Left ventricle myocardium inferior (tissue), 1 donor: ENCODE results near the gene FXYD6. TPM values are rescaled to one million over a fixed set of nuclear protein-coding genes. Genes with fewer than 3 reads are reported as not detected.

Experiments used
- DNase-seq: peaks from one replicate; pipeline ENCODE4 v3.0.0-alpha.2; 2020
- H3K27ac ChIP-seq: fragments of 200-600 bp; replicated peaks from 2 replicates; pipeline ENCODE4 v1.8.0; 2021
- H3K27me3 ChIP-seq: fragments of 200-600 bp; 2 replicates; pipeline ENCODE4 v1.8.0; 2021; ENCODE audit warnings: low read depth
- H3K36me3 ChIP-seq: fragments of 200-600 bp; 2 replicates; pipeline ENCODE4 v1.8.0; 2021
- H3K4me1 ChIP-seq: fragments of 200-600 bp; 2 replicates; pipeline ENCODE4 v1.8.0; 2021
- H3K4me3 ChIP-seq: fragments of 200-600 bp; 2 replicates; pipeline ENCODE4 v1.8.0; 2021; ENCODE audit warnings: mild to moderate bottlenecking, moderate library complexity
- H3K9me3 ChIP-seq: fragments of 200-600 bp; replicated peaks from 2 replicates; pipeline ENCODE4 v1.8.0; 2021
- intact Hi-C: fragments of 100-400 bp; cut with micrococcal nuclease; formaldehyde crosslinking; loops from one replicate; pipeline ENCODE4 v1.11.0; 2022
- total RNA-seq: library from RNA; stranded (reverse); fragmentation: NEBNext Ultra II Directional; extraction: Animal tissue kit (Norgen Biotek cat#: 25700); gene quantifications from one replicate; pipeline ENCODE4 v1.2.1, GENCODE V29; 2021
- TF ChIP-seq, protein P1 (sequence below): fragments of 200-600 bp; IDR thresholded peaks from 2 replicates; pipeline ENCODE4 v1.8.0; 2021; ENCODE audit warnings: antibody characterized with exemption, mild to moderate bottlenecking, borderline replicate concordance
- donor health status: DM: no; HTN: yes; CAD: no; lungs with severe emphysema.

The FXYD6 gene
- total RNA-seq, 1 donor from 2014 or later: 30.2 TPM

DNA sequence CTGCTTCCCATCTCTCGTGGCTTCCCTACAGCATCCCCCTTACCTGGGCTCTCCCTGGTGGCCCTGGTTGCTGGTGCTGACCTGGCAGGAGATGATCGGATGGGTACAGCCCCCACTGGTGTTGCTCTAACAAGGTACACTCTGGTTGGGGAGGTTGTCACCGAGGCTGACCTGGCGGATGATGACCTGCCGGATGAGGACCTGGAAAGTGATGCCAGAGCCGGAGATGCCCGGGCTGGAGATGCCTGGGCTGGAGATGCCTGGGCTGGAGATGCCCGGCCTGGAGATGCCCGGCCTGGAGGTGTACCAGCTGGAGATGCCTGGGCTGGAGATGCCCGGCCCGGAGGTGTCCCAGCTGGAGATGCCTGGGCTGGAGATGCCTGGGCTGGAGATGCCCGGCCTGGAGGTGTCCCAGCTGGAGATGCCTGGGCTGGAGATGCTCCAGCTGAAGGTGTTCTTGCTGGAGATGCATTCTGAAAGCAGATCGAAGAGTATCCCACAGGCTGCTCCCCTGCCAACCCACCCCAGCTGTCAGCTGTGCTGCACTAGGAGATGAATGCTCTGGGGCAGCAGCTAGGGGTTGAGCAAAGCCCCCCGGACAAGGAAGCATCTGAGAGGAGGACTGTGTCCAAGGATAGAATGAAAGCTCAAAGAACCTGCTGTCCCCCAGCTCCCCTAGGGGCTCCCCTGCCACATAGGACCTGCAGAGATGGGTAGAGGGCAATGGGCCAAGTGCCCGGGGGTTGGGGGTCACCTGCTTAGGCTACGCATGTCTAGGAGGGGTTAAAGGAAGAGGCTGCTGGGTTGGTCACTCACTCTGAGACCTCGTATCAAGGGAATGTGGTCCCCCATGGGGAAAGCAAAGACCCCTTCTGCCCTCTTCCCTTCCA lies 42.2 kb upstream of the FXYD6 start:
- Histone ChIP-seq H3K27ac (no peak overlapping the region), H3K4me1 (no peaks in the 10 kb centered on the region), H3K36me3 (no peaks in the 10 kb centered on the region), H3K4me3 (no peak overlapping the region), H3K27me3 (peaks cover 10% of the 10 kb centered on the region), H3K9me3 (no peaks in the 10 kb centered on the region)
- TF ChIP-seq, protein P1, sequence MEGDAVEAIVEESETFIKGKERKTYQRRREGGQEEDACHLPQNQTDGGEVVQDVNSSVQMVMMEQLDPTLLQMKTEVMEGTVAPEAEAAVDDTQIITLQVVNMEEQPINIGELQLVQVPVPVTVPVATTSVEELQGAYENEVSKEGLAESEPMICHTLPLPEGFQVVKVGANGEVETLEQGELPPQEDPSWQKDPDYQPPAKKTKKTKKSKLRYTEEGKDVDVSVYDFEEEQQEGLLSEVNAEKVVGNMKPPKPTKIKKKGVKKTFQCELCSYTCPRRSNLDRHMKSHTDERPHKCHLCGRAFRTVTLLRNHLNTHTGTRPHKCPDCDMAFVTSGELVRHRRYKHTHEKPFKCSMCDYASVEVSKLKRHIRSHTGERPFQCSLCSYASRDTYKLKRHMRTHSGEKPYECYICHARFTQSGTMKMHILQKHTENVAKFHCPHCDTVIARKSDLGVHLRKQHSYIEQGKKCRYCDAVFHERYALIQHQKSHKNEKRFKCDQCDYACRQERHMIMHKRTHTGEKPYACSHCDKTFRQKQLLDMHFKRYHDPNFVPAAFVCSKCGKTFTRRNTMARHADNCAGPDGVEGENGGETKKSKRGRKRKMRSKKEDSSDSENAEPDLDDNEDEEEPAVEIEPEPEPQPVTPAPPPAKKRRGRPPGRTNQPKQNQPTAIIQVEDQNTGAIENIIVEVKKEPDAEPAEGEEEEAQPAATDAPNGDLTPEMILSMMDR: no peak
- intact Hi-C loops: no loop called here
- DNase-seq: no peak

DNA sequence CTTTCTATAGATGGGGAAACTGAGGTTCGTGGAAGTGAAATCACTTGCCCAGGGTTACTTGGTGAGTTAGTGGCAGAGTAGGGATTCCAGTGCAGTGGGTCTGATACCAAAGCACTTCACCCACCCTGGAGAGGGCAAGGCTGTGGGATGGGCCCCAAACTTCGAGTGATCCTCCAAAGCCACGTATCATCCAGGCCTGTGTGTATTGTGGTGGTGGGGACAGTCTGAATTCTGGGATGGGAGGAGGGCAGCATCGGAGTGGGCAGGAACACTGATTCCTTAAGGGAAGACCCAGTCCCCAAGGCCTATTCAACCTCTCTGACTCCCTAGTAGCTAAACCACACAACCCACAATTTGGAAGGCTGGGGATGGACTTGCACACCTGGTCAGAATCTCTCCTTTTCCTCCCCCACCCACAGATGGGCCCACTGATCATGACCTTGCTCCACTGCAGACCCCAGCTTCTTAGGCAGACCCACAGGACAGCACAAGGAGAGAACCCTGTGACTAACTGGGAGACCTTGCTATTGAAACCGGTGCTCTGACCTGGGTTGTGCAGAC lies 41.2 kb upstream of the FXYD6 start:
- intact Hi-C loops: no loop called here
- H3K9me3 ChIP-seq: no peaks in the 10 kb centered on the region
- no peaks in the 10 kb centered on the region for H3K4me1 ChIP-seq
- no peak overlapping the region for H3K27ac ChIP-seq
- TF ChIP-seq, protein P1: no peak
- peaks cover 10% of the 10 kb centered on the region for H3K27me3 ChIP-seq
- no peak overlapping the region for H3K4me3 ChIP-seq
- DNase-seq: no peak
- no peaks in the 10 kb centered on the region for H3K36me3 ChIP-seq

DNA sequence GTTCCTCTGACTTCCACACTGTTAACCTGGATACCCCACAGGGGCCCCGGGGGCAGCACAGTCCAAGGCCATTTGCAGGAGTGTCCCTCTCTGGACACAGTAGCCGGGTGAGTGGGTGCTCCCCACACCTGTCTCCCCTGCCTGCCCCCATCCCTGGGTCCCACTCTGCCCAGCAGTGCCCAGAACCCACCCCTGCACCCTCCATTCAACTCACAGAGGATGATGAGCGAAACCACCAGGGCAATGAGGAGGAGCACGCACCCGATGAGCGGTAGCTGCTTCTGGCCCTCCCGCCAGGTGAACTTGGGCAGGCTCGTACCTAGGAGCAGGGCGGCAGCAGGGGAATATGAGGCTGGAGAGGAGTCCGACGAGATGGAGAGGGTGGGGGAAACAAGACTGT lies 40.5 kb upstream of the FXYD6 start:
- Histone ChIP-seq H3K9me3 (no peaks in the 10 kb centered on the region), H3K27me3 (peaks cover 11% of the 10 kb centered on the region), H3K4me3 (no peak overlapping the region), H3K4me1 (no peaks in the 10 kb centered on the region), H3K27ac (no peak overlapping the region), H3K36me3 (no peaks in the 10 kb centered on the region)
- TF ChIP-seq, protein P1: no peak
- no peak for DNase-seq
- intact Hi-C loops: no loop called here

DNA sequence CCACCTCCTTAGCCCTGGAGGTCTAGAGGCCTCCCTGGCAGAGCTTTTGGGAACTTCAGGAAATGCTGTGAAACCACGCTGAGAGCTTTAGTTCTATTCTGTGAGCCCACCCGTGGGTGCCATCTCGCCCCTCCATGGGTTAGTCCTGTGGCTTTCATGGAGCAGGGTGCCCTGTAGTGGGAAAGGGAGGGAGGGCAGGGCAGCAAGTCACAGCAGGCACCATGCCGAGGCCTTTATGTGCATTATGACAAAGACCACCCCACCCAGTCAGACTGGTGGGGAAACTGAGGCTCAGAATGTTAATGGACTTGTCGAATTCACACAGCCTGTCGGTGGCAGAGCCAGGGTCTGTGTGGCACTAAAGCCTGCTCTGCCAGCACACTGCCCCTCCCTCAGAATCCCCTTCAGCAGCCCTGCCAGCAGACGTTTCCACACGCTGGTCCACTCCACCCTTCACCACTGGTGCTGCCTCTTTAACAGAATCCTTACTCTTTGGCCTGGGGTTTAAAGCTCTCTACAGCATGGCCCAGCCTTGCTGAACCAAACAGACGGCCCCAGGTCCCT lies 39.3 kb upstream of the FXYD6 start:
- intact Hi-C loops: no loop called here
- H3K36me3 ChIP-seq: no peaks in the 10 kb centered on the region
- H3K27me3 ChIP-seq: peaks cover 21% of the 10 kb centered on the region
- DNase-seq: no peak
- no peaks in the 10 kb centered on the region for H3K4me1 ChIP-seq
- no peak overlapping the region for H3K4me3 ChIP-seq
- H3K27ac ChIP-seq: no peak overlapping the region
- no peaks in the 10 kb centered on the region for H3K9me3 ChIP-seq
- TF ChIP-seq, protein P1: no peak

DNA sequence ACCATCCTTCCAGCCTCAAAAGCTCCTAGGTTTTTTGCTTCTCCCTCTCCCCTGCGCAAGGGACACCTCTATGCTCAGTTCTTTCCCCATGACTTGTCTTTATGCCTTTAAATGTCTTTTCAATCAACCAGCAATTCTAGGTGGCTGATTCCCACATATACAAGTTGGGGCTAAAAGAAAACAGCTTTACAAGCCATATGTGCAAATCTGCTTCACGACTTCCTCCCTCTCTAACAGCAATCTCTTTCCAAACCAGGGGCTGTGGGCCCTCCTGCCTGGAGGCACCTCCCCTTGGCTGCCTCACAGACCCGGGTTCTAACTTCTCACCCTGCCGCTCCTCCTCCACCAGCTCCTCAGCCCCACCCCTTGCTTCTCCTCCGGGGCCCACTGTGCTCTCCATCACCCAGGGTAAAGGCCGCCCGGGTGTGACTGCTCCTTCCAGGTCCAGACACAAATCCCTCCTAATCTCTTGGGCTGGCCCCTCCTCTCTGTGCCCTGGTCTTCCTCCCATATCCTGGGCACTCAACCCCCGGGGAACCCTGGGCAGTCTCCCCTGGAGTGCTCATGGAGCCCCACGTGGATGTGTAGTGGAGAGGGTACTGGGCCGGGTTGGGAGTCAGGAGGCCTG lies 38.6 kb upstream of the FXYD6 start:
- H3K4me3 ChIP-seq: no peak overlapping the region
- no peak for DNase-seq

More for the DNA sequence above, 38.6 kb upstream of the FXYD6 start:
- Histone ChIP-seq H3K36me3 (no peaks in the 10 kb centered on the region), H3K27me3 (peaks cover 21% of the 10 kb centered on the region), H3K4me1 (no peaks in the 10 kb centered on the region), H3K27ac (no peak overlapping the region), H3K9me3 (no peaks in the 10 kb centered on the region)
- intact Hi-C loops: no loop called here
- TF ChIP-seq, protein P1: no peak
